H1 (cell line): ENCODE measurements around the gene CAMTA1. TPM values are rescaled to one million over a fixed set of nuclear protein-coding genes. Genes with fewer than 3 reads are reported as not detected.

ENCODE experiments used
- BACH1 ChIP-seq: IDR thresholded peaks from 2 replicates; pipeline ENCODE4 v1.6.1; 2012; ENCODE audit warnings: low read length, improper control_type of control experiment
- EZH2 ChIP-seq: fragments of 200-600 bp; sonication (generic); IDR thresholded peaks from 2 replicates; pipeline ENCODE4 v1.7.1; 2012; ENCODE audit warnings: low read depth, mild to moderate bottlenecking, moderate library complexity, low read length, inconsistent platforms; ENCODE audit not compliant: severe bottlenecking
- HDAC6 ChIP-seq: IDR thresholded peaks from one replicate; pipeline ENCODE4 v1.7.1; 2012; ENCODE audit warnings: low read depth, mild to moderate bottlenecking, inconsistent platforms, low read length, moderate library complexity
- KDM1A ChIP-seq: fragments of 200-600, 300-600 bp; sonication (generic); IDR thresholded peaks from 2 replicates; pipeline ENCODE4 v1.7.1; 2016; ENCODE audit warnings: mild to moderate bottlenecking, low read length, borderline replicate concordance
- POLR2A ChIP-seq, 2 experiments: IDR thresholded peaks; 1 replicate in 1 of 2; 2 replicates in 1 of 2; pipeline ENCODE4 v1.6.1; 2011; ENCODE audit warnings: low read depth in 2 of 2, low read length in 2 of 2, mild to moderate bottlenecking in 2 of 2; ENCODE audit errors: control extremely low read depth in 1 of 2
- SIN3A ChIP-seq, 2 experiments: IDR thresholded peaks in 1 of 2; conservative IDR thresholded peaks in 1 of 2; 2 replicates each; pipeline ENCODE4 v1.6.1; 2011 to 2012; ENCODE audit warnings: low read length in 2 of 2, improper control_type of control experiment in 1 of 2, low read depth in 1 of 2, mild to moderate bottlenecking in 1 of 2
- TAF1 ChIP-seq: IDR thresholded peaks from 2 replicates; pipeline ENCODE4 v1.6.1; 2011; ENCODE audit warnings: mild to moderate bottlenecking, low read depth, low read length
- YY1 ChIP-seq: IDR thresholded peaks from 2 replicates; pipeline ENCODE4 v1.6.1; 2011; ENCODE audit warnings: low read depth, mild to moderate bottlenecking, low read length
- polyA plus RNA-seq, 7 experiments: library from polyadenylated mRNA; depleted of rRNA in 3 of 7; stranded (reverse) in 5 of 7; unstranded in 2 of 7; fragments of >200 nt in 5 of 7; fragments of 200-250 nt in 2 of 7; gene quantifications; 1 replicate in 5 of 7; 2 replicates in 1 of 7; 4 replicates in 1 of 7; pipeline versions ENCODE4 v1.2.1 to v1.2.3, GENCODE V29; 2011 to 2013; ENCODE audit warnings: missing spikeins in 2 of 7, mixed read lengths in 2 of 7
- total RNA-seq: library from RNA; stranded (reverse); fragmentation: NEBNext Ultra II Directional; extraction: Animal tissue kit (Norgen Biotek cat#: 25700); gene quantifications from 2 replicates; pipeline ENCODE4 v1.2.1, GENCODE V29; 2021

CAMTA1 gene
- total and polyA plus RNA-seq, 2 of the 8 experiments (the other 6 are each of a cell fraction or from before 2014, with no cell fraction given), result 65.0 to 119 TPM

- peak; percentile 77 for TF ChIP-seq YY1
- TF ChIP-seq POLR2A (IDR thresholded peaks at IDR 0.05; ENCODE audit: control extremely low read depth in 1 of 2, low read depth in 2 of 2, low read length in 2 of 2), result no peak
- TF ChIP-seq SIN3A (conservative IDR thresholded peaks at IDR 0.05 in 1 of 2, IDR thresholded peaks at IDR 0.05 in 1 of 2; ENCODE audit: low read depth in 1 of 2, low read length in 2 of 2), result 0 out of 4 replicates have a peak, but pooled peaks of 1 of the 2 experiments have one; percentile 29
- peak; percentile 46 for TF ChIP-seq TAF1
- TF ChIP-seq HDAC6, result no peak
- no peak for TF ChIP-seq EZH2
- no peak for TF ChIP-seq BACH1
- TF ChIP-seq KDM1A, result no peak
- TF ChIP-seq, all 59 proteins: peak for 7
Observed at GRCh38 chr1:7069931-7070330, 284.7 kb downstream of the CAMTA1 start (continued).
